GM19438 (cell line): ENCODE results near the gene MAPK12.

ENCODE experiments used
- ATAC-seq: cut with Tn5 transposase; IDR thresholded peaks from one replicate; pipeline ENCODE4 v1.9.1; 2021; ENCODE audit warnings: low read depth; ENCODE audit not compliant: unreplicated experiment

The MAPK12 gene

GRCh38 chr22:50261615-50262459 is at the start of gene MAPK12:
MAPK12 (minus strand) TSS chr22:50261683; CDS start chr22:50261509, 174 bp downstream.
- ATAC-seq, result no peak

- no peak for ATAC-seq
Measured at GRCh38 chr22:50310949-50311444, 49.5 kb upstream of the MAPK12 start.

GRCh38 chr22:50310031-50310722 is 48.7 kb upstream of the MAPK12 start:
- no peak for ATAC-seq

- ATAC-seq, result no peak
Measured at GRCh38 chr22:50309601-50309991, 48.1 kb upstream of the MAPK12 start.

- ATAC-seq, result no peak
Measured at GRCh38 chr22:50308986-50309600, 47.6 kb upstream of the MAPK12 start.

GRCh38 chr22:50308597-50308935 is 47.1 kb upstream of the MAPK12 start:
- ATAC-seq, result no peak

- no peak for ATAC-seq
Measured at GRCh38 chr22:50307890-50308596, 46.6 kb upstream of the MAPK12 start.

- no peak for ATAC-seq
Measured at GRCh38 chr22:50306753-50307749, 45.6 kb upstream of the MAPK12 start, which contains the start of gene PLXNB2. PLXNB2 (minus strand) TSS chr22:50307646; CDS start chr22:50290584, 17,062 bp downstream.

GRCh38 chr22:50305923-50306566 is 44.6 kb upstream of the MAPK12 start:
- ATAC-seq, result no peak

GRCh38 chr22:50305393-50305922 is 44.0 kb upstream of the MAPK12 start:
- ATAC-seq, result no peak

- no peak for ATAC-seq
Measured at GRCh38 chr22:50304528-50305392, 43.3 kb upstream of the MAPK12 start.

GRCh38 chr22:50303848-50304527 is 42.5 kb upstream of the MAPK12 start:
- ATAC-seq, result no peak

GRCh38 chr22:50303515-50303847 is 42.0 kb upstream of the MAPK12 start:
- ATAC-seq, result no peak

- ATAC-seq, result no peak
Measured at GRCh38 chr22:50302564-50302963, 41.1 kb upstream of the MAPK12 start.

GRCh38 chr22:50302041-50302541 is 40.6 kb upstream of the MAPK12 start:
- ATAC-seq, result no peak

- ATAC-seq, result no peak
Measured at GRCh38 chr22:50301581-50301991, 40.1 kb upstream of the MAPK12 start.

GRCh38 chr22:50300620-50301257 is 39.3 kb upstream of the MAPK12 start:
- no peak for ATAC-seq
